Prostate gland (tissue), 2 donors: ENCODE results near the gene GBX1. TPM values are rescaled to one million over a fixed set of nuclear protein-coding genes. Genes with fewer than 3 reads are reported as not detected.
A peak's percentile ranks its signal among the peaks of the same experiment; 100 is the strongest.

ENCODE experiments used
- DNase-seq: peaks from one replicate; pipeline ENCODE4 v3.0.0-alpha.2; 2019; ENCODE audit warnings: low spot score
- H3K27ac ChIP-seq, 2 donors: fragments of 200-600 bp; sonication (generic); 2 replicates each; pipeline ENCODE4 v1.5.1; 2017 to 2019
- H3K27me3 ChIP-seq: fragments of 200-600 bp; sonication (generic); replicated peaks from 2 replicates; pipeline ENCODE4 v1.5.1; 2019; ENCODE audit not compliant: insufficient read depth
- H3K36me3 ChIP-seq, 2 donors: fragments of 200-600 bp; sonication (generic); 1 replicate in 1 of 2; 2 replicates in 1 of 2; pipeline versions ENCODE4 v1.5.1 to v1.8.1; 2017 to 2019
- H3K4me1 ChIP-seq: fragments of 200-600 bp; sonication (generic); replicated peaks from 2 replicates; pipeline ENCODE4 v1.5.1; 2019
- H3K4me3 ChIP-seq, 2 donors: fragments of 200-600 bp; sonication (generic); 2 replicates each; pipeline ENCODE4 v1.5.1; 2017 to 2019
- H3K9me3 ChIP-seq: fragments of 200-600 bp; sonication (generic); 2 replicates; pipeline ENCODE4 v1.5.1; 2017
- POLR2A ChIP-seq: fragments of 450-650 bp; IDR thresholded peaks from one replicate; pipeline ENCODE4 v1.6.1; 2016; ENCODE audit warnings: antibody characterized with exemption, mild to moderate bottlenecking
- POLR2AphosphoS5 ChIP-seq: sonication (generic); formaldehyde crosslinking; IDR thresholded peaks from one replicate; pipeline ENCODE4 v1.6.1; 2017; ENCODE audit warnings: antibody characterized with exemption
- WGBS: methylation state at CpG from one replicate; pipeline ENCODE4 v1.1.5; 2018; 5-methylcytosine and 5-hydroxymethylcytosine counted together
- intact Hi-C: fragments of 100-400 bp; cut with DNase I; formaldehyde crosslinking; loops from one replicate; pipeline ENCODE4 v1.14.2; 2022
- total RNA-seq, 2 donors: library from RNA; depleted of rRNA; stranded (reverse); fragments of >200 nt; gene quantifications; one replicate each; pipeline ENCODE4 v1.1.0, GENCODE V29; 2016
- TF ChIP-seq, protein P1 (sequence below), 4 experiments: fragments of 200-600 bp in 2 of 4; fragments of 450-650 bp in 2 of 4; sonication (generic) in 2 of 4; IDR thresholded peaks; 1 replicate in 3 of 4; 2 replicates in 1 of 4; pipeline ENCODE4 v1.5.1; 2016 to 2019; ENCODE audit warnings: antibody characterized with exemption in 4 of 4, mild to moderate bottlenecking in 2 of 4, moderate library complexity in 2 of 4

Gene GBX1
- total RNA-seq, 2 donors from 2014 or later, result not detected

DNA sequence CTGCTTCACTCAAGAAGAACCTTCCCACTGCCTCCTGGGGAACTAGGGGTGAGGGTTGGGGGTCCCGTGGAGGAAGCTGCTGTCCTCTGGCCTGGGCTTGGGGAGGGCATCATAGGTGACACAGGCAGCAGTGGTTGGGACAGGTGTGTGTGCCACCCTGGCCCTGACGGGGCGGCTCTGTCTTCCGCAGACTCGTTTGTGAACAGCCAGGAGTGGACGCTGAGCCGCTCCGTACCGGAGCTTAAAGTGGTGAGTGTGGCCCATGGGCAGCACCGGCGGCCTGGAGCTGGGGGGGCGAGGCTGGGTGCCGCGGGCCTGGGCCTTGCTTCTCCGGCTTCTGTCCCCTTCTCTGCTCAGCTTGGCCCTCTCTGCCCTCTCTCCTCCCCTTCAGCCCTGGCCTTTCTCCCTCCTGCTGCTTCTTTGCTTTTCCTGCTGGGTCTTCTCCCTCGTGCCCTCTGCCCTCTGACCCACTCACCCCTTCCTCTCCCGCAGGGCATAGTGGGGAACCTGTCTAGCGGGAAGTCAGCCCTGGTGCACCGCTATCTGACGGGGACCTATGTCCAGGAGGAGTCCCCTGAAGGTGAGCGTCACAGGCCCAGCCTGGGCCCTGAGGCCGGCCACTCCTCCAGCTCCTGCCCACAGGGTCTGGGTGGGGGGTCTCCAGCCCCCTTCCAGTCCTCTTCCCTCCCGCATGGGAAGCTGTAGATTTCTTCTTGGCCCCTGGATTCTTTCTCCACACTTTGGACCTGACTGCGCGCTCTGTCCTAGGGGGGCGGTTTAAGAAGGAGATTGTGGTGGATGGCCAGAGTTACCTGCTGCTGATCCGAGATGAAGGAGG, 50.7 kb downstream of the GBX1 start:
- Histone ChIP-seq H3K9me3 (no peaks in the 10 kb centered on the region), H3K4me3 (peak overlapping the region; percentile 22 to 24), H3K4me1 (peaks cover 11% of the 10 kb centered on the region), H3K27ac (peak overlapping the region; percentile 65 to 70), H3K36me3 (peaks cover 10 to 13% of the 10 kb centered on the region in 2 donors), H3K27me3 (no peaks in the 10 kb centered on the region)
- 66% methylated on average over 27 of the region's 27 CpGs for WGBS
- no peak for TF ChIP-seq POLR2AphosphoS5
- TF ChIP-seq, protein P1, sequence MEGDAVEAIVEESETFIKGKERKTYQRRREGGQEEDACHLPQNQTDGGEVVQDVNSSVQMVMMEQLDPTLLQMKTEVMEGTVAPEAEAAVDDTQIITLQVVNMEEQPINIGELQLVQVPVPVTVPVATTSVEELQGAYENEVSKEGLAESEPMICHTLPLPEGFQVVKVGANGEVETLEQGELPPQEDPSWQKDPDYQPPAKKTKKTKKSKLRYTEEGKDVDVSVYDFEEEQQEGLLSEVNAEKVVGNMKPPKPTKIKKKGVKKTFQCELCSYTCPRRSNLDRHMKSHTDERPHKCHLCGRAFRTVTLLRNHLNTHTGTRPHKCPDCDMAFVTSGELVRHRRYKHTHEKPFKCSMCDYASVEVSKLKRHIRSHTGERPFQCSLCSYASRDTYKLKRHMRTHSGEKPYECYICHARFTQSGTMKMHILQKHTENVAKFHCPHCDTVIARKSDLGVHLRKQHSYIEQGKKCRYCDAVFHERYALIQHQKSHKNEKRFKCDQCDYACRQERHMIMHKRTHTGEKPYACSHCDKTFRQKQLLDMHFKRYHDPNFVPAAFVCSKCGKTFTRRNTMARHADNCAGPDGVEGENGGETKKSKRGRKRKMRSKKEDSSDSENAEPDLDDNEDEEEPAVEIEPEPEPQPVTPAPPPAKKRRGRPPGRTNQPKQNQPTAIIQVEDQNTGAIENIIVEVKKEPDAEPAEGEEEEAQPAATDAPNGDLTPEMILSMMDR (IDR thresholded peaks at IDR 0.05), result no peak
- no peak for TF ChIP-seq POLR2A
- DNase-seq, result no peak
- intact Hi-C loops, result no loop called here

DNA sequence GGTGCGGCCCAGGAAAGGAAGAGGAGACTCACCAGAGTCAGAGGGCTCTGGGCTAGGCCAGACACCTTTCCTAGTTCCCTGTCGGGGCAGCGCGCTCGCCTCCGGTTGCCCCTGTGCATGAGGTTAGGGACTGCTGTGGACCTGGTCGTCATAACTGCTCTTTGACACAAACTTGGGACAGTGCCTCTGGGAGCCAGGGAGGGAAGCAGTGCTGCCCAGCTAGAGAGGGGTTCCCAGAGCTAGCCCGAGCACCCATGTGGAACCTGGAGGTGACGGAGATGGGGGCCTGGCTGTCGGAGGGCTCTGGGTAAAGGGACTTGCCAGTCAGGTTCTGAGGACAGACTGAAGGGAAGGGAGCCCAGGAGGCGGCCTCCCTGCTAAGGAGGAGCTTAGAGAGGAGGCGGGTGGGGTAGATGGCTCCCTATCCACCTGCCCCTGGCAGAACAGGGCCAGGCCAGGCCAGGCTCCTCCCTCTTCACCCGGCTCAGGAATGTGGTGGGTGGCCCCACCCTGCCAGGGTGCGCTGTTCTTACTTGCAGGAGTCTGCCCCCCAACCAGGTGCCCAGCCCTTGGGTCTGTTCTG, 51.6 kb downstream of the GBX1 start:
- Histone ChIP-seq H3K4me1 (peaks cover 11% of the 10 kb centered on the region), H3K27ac (peak overlapping the region; percentile 65 to 70), H3K4me3 (peak overlapping the region; percentile 28 to 30), H3K27me3 (no peaks in the 10 kb centered on the region), H3K9me3 (no peaks in the 10 kb centered on the region), H3K36me3 (peaks cover 7 to 13% of the 10 kb centered on the region in 2 donors)
- TF ChIP-seq POLR2AphosphoS5 (peak; percentile 83), POLR2A (peak; percentile 90)
- TF ChIP-seq, protein P1 (IDR thresholded peaks at IDR 0.05), result no peak
- DNase-seq, result peak; percentile 90
- WGBS, result 31% methylated on average over 14 of the region's 14 CpGs
- intact Hi-C loops, result no loop called here

DNA sequence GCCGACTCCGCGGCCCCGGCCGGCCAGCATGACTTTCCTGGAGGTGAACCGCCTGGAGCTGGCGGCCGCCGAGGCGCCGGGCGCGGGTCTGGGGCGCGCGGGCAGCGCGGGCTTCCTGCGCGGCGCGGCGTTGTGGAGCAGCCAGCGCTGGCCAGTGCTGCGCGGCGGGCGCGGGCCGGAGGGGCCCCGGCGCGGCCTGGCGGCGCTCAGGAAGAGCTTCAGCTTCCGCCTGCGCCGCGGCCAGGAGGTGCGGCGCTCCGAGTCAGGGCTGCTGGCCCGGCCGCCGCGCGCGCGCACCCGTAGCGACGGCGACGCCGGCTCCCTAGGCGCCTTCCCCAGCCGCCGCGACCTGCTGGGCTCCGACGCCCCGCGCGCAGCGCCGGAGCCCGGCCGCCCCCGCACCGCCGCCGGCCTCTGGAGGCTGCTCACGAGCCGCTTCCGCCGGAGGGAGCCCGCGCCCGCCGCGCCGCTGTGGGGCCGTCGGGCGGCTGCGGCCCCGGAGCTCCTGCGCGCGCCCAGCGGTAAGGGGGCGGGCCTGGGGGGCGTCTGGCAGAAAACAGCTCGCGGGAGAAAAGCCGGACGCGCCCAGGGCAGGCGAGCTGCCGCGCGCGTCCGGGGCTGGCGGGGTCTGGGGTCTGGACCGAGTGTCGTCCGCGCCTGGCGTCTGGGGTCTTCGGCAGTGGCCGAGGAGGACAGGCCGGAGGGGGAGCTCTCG, 52.2 kb downstream of the GBX1 start:
- WGBS, result 8% methylated on average over 51 of the region's 114 CpGs
- Histone ChIP-seq H3K27ac (peak overlapping the region; percentile 61 to 70), H3K4me3 (peak overlapping the region; percentile 28 to 30), H3K27me3 (no peaks in the 10 kb centered on the region), H3K9me3 (no peaks in the 10 kb centered on the region), H3K4me1 (peaks cover 11% of the 10 kb centered on the region), H3K36me3 (peaks cover 5 to 13% of the 10 kb centered on the region in 2 donors)
- DNase-seq, result no peak
- TF ChIP-seq POLR2AphosphoS5, result no peak
- no peak for TF ChIP-seq POLR2A
- TF ChIP-seq, protein P1 (IDR thresholded peaks at IDR 0.05), result no peak
- intact Hi-C loops, result no loop called here

DNA sequence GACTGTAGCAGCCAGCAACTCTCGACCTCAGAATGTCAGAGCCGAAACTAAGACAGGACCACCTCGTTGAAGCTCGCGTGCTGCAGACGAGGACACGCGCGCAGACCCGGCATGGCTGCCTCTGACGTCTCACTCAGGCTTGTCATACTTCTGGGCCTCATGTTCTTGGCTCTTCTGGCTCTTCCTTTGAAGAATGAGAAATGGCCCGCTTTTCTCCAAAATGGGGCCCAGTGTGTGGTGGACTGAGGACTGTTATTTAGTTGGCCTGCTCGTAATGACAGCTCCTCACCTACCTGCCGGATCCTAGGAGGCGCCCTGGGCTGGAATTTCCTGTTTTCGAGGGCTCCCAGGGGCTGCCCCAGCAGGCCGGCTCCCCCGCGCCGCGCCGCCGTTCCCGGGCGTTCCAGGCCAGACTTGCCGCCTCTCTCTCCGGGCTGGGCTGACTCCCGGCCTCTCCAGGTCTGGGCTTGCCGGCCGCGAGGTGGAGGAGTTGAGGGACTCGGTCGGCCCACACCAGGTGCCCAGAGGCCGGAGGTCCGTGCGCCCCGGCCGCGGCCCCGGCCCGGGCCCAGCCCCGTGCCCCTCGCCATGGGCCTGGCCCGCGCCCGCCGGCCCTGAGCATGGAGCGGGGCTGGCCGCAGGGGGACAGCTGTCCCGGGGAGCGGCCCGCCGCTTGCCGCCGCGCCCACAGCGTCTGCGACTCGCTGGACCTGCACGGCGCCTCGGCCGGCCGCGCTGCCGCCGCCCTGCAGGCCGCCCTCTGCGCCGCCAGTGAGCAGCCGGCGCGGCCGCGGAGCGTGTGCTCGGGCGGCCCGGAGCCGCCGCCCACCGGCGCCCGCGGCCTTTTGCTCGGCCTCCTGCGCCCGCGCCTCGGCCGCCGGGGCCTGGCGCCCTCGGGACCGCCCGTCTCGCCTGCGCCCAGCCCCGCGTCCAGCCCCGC, 53.1 kb downstream of the GBX1 start:
- TF ChIP-seq POLR2AphosphoS5, result peak; percentile 6
- peak; percentile 33 for TF ChIP-seq POLR2A
- TF ChIP-seq, protein P1 (IDR thresholded peaks at IDR 0.05), result no peak
- H3K9me3 ChIP-seq, result no peaks in the 10 kb centered on the region
- 53% methylated on average over 28 of the region's 101 CpGs for WGBS
- H3K4me1 ChIP-seq, result peaks cover 11% of the 10 kb centered on the region
- peak overlapping the region; percentile 28 to 36 for H3K4me3 ChIP-seq
- intact Hi-C loops, result loop anchor here (5.0 kb wide), 3 partner anchors 52 to 217 kb away; partner anchors contain the start of gene ABCB8
- peak overlapping the region; percentile 74 to 76 for H3K27ac ChIP-seq
- peak; percentile 56 for DNase-seq
- H3K36me3 ChIP-seq, result peaks cover 0 to 7% of the 10 kb centered on the region in 2 donors
- no peaks in the 10 kb centered on the region for H3K27me3 ChIP-seq
